Mesendoderm (in vitro differentiated cells): ENCODE results near the gene PGD.
A peak's percentile ranks its signal among the peaks of the same experiment; 100 is the strongest.
"Not testable (repeated sequence)": the region's sequence is repeated elsewhere in the genome, so short reads cannot be mapped to it uniquely, and the experiment has no call there.

ENCODE experiments used
- DNase-seq: peaks from one replicate; pipeline ENCODE4 v3.0.0; 2013
- H2AK5ac ChIP-seq: 2 replicates; pipeline ENCODE4 v1.6.1; 2013; ENCODE audit warnings: low read length, inconsistent platforms
- H2BK120ac ChIP-seq: 2 replicates; pipeline ENCODE4 v1.6.1; 2013; ENCODE audit warnings: low read depth, mild to moderate bottlenecking, low read length, moderate library complexity, mixed read lengths
- H2BK15ac ChIP-seq: replicated peaks from 2 replicates; pipeline ENCODE4 v1.6.1; 2013; ENCODE audit warnings: low read depth, mild to moderate bottlenecking, moderate library complexity
- H2BK5ac ChIP-seq: 2 replicates; pipeline ENCODE4 v1.6.1; 2013; ENCODE audit warnings: low read length, inconsistent platforms
- H3K18ac ChIP-seq: 2 replicates; pipeline ENCODE4 v1.6.1; 2013; ENCODE audit warnings: mild to moderate bottlenecking, low read length, mixed read lengths
- H3K23ac ChIP-seq: one replicate; pipeline ENCODE4 v1.6.1; 2013; ENCODE audit warnings: low read length
- H3K27ac ChIP-seq: 2 replicates; pipeline ENCODE4 v1.5.1; 2013; ENCODE audit warnings: low read depth, mild to moderate bottlenecking, inconsistent platforms, low read length, moderate library complexity
- H3K27me3 ChIP-seq: 2 replicates; pipeline ENCODE4 v1.6.1; 2013; ENCODE audit warnings: low read length, control low read depth, mild to moderate bottlenecking, inconsistent platforms; ENCODE audit not compliant: insufficient read depth, poor library complexity
- H3K36me3 ChIP-seq: 2 replicates; pipeline ENCODE4 v1.6.1; 2013; ENCODE audit warnings: low read length, inconsistent platforms; ENCODE audit not compliant: control insufficient read depth, insufficient read depth
- H3K4ac ChIP-seq: one replicate; pipeline ENCODE4 v1.6.1; 2013; ENCODE audit warnings: low read depth, mild to moderate bottlenecking, low read length, moderate library complexity
- H3K4me1 ChIP-seq: 2 replicates; pipeline ENCODE4 v1.6.1; 2013; ENCODE audit warnings: low read depth, low read length, inconsistent platforms; ENCODE audit not compliant: control insufficient read depth
- H3K4me2 ChIP-seq: 2 replicates; pipeline ENCODE4 v1.6.1; 2013; ENCODE audit warnings: low read length
- H3K4me3 ChIP-seq: 2 replicates; pipeline ENCODE4 v1.5.1; 2013; ENCODE audit warnings: mild to moderate bottlenecking, low read length
- H3K56ac ChIP-seq: one replicate; pipeline ENCODE4 v1.6.1; 2013; ENCODE audit warnings: low read length
- H3K79me1 ChIP-seq: 2 replicates; pipeline ENCODE4 v1.6.1; 2013; ENCODE audit warnings: low read length, inconsistent platforms
- H3K79me2 ChIP-seq: 2 replicates; pipeline ENCODE4 v1.6.1; 2013; ENCODE audit warnings: mild to moderate bottlenecking, low read length; ENCODE audit not compliant: control insufficient read depth, insufficient read depth
- H3K9ac ChIP-seq: 2 replicates; pipeline ENCODE4 v1.6.1; 2013; ENCODE audit warnings: low read length, inconsistent platforms
- H4K5ac ChIP-seq: one replicate; pipeline ENCODE4 v1.6.1; 2013; ENCODE audit warnings: low read length
- H4K8ac ChIP-seq: one replicate; pipeline ENCODE4 v1.6.1; 2013; ENCODE audit warnings: low read depth, mild to moderate bottlenecking, control low read depth, low read length, moderate library complexity
- WGBS: extraction: QIAGEN DNeasy Blood & Tissue Kit; methylation state at CpG from one replicate; pipeline ENCODE4 v1.1.7; 2013; ENCODE audit warnings: low lambda C conversion rate, missing lambda C conversion rate; ENCODE audit not compliant: insufficient coverage; ENCODE audit errors: extremely low coverage; 5-methylcytosine and 5-hydroxymethylcytosine counted together

Gene PGD

DNA sequence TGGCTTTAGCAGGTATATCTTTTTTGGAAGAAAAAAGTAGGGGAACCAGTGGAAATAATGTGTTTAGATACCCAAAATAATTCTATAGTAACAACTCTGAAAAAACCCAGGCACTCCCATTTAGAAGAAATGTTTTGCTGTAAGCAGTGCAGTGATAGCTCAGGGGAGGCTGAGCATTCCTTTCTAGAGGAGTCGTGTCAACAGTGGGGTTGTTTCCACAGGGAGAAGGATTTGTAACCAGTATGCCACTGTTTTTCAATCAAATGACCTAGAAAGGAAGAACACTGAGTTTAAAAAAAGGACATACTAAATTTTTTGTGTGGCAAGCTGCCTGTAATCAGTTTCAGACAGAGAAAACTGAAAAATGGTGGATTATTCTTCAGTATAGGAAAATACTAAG, 2.4 kb downstream of the PGD start:
- H3K9ac ChIP-seq, result no peak overlapping the region
- peaks cover 15% of the 10 kb centered on the region for H3K36me3 ChIP-seq
- no peak overlapping the region for H2BK5ac ChIP-seq
- H2AK5ac ChIP-seq, result no peak overlapping the region
- H4K5ac ChIP-seq, result no peak overlapping the region
- H3K79me2 ChIP-seq, result peaks cover 17% of the 10 kb centered on the region
- no peak overlapping the region for H2BK120ac ChIP-seq
- no peak overlapping the region for H3K4me2 ChIP-seq
- no peak overlapping the region for H3K27ac ChIP-seq
- H3K4me1 ChIP-seq, result no peaks in the 10 kb centered on the region
- H3K18ac ChIP-seq, result no peak overlapping the region
- H3K79me1 ChIP-seq, result peaks cover 2% of the 10 kb centered on the region
- H3K56ac ChIP-seq, result no peak overlapping the region
- no peak overlapping the region for H3K23ac ChIP-seq
- WGBS, result no CpG with 5 or more reads among the region's 1 CpG
- peak; percentile 45 for DNase-seq
- no peak overlapping the region for H2BK15ac ChIP-seq
- H3K27me3 ChIP-seq, result no peaks in the 10 kb centered on the region
- H4K8ac ChIP-seq, result no peak overlapping the region
- no peak overlapping the region for H3K4me3 ChIP-seq
- no peak overlapping the region for H3K4ac ChIP-seq

DNA sequence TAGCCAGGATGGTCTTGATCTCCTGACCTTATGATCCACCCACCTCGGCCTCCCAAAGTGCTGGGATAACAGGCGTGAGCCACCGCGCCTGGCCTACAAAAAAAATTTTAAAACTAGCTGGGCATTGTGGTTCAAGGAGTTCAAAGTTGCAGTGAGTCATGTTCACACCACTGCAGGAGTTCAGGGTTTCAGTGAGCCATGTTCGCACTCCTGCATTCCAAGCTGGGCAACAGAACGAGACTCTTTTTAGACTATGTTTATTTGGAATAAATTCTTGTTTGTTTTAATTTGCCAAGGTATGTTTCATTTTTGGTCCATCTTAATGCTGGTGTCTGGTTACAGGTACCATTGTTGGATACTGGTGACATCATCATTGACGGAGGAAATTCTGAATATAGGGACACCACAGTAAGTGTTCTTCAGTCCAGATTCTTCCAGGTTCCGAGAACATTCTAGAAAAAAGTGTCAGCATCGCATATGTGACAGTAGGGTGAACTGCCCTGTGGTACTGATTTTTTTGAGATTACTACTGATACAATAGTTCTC, 3.9 kb downstream of the PGD start:
- Histone ChIP-seq H3K18ac (no peak overlapping the region), H3K79me1 (peaks cover 2% of the 10 kb centered on the region), H3K27ac (no peak overlapping the region), H2BK15ac (no peak overlapping the region), H3K9ac (no peak overlapping the region), H4K8ac (no peak overlapping the region), H3K27me3 (no peaks in the 10 kb centered on the region), H3K4ac (no peak overlapping the region), H3K23ac (no peak overlapping the region), H4K5ac (no peak overlapping the region), H2BK5ac (no peak overlapping the region), H3K4me1 (no peaks in the 10 kb centered on the region), H3K4me3 (no peak overlapping the region), H3K4me2 (no peak overlapping the region), H3K79me2 (peaks cover 17% of the 10 kb centered on the region), H3K36me3 (peaks cover 21% of the 10 kb centered on the region), H2AK5ac (no peak overlapping the region), H2BK120ac (no peak overlapping the region), H3K56ac (no peak overlapping the region)
- no peak for DNase-seq
- WGBS, result no CpG with 5 or more reads among the region's 9 CpGs

DNA sequence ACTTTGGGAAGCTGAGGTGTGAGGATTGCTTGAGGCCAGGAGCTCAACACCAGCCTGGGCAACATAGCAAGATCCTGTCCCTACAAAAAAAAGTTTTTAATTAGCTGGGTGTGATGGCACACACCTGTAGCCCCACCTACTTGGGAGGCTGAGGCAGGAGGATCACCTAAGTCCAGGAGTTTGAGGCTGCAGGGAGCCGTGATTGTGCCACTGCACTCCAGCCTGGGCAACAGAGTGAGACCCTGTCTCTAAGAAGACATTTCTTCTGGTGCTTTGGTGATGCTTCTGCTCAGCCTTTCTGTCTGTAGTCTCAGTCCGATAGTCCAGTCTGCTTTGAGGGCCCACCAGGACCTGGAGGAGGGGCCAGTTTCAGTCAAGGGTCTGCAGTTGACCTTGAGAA, 8.3 kb downstream of the PGD start:
- Histone ChIP-seq H3K23ac (no peak overlapping the region), H3K36me3 (peaks cover 37% of the 10 kb centered on the region), H2BK5ac (no peak overlapping the region), H2BK15ac (no peak overlapping the region), H3K79me2 (no peaks in the 10 kb centered on the region), H3K18ac (no peak overlapping the region), H3K9ac (no peak overlapping the region), H2AK5ac (no peak overlapping the region), H3K4me1 (no peaks in the 10 kb centered on the region), H2BK120ac (no peak overlapping the region), H4K8ac (no peak overlapping the region), H3K4me2 (no peak overlapping the region), H3K27me3 (no peaks in the 10 kb centered on the region), H3K79me1 (peaks cover 3% of the 10 kb centered on the region), H4K5ac (no peak overlapping the region), H3K4ac (no peak overlapping the region), H3K56ac (no peak overlapping the region), H3K4me3 (no peak overlapping the region), H3K27ac (no peak overlapping the region)
- no CpG with 5 or more reads among the region's 2 CpGs for WGBS
- no peak for DNase-seq

DNA sequence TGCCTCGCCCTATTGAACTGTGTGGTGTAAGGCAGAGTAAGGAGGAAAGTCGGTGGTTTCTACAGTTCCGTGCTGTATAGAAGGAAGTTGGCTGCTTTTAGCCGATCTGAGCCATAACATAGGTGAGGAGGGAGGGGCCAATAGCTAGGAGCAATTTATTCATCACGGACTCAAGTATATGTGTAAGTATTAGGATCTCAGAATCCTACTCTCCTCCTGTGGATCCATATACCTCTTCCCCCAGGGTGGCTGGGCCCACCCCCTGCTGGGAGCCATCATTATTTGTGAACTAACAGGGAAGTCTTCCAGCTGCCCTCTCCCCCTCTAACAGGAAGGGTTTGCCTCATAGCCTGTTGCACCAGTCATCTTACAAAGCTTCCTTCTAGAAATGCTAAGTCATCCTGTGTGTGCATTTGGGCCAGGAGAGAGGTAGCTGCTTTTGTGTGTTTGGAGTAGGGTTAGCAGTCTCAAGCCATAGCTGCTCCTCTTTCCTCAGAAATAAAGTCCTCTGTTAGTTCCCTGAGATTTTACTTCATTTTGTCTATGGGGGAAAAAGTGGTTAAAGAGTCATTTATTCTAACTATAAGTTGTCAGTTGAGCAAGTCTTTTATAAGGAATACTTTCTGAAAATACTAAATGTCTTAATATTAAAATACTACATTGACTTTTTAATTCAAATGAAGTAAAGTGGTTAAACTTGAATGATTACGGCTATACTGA, 16.5 kb downstream of the PGD start:
- H3K23ac ChIP-seq, result no peak overlapping the region
- H3K27ac ChIP-seq, result peak overlapping the region; percentile 36
- H3K4me1 ChIP-seq, result peaks cover 3% of the 10 kb centered on the region
- no peaks in the 10 kb centered on the region for H3K27me3 ChIP-seq
- H3K18ac ChIP-seq, result no peak overlapping the region
- H4K5ac ChIP-seq, result no peak overlapping the region
- peak overlapping the region; percentile 52 for H3K56ac ChIP-seq
- no peak overlapping the region for H3K4me2 ChIP-seq
- H4K8ac ChIP-seq, result no peak overlapping the region
- no peak overlapping the region for H3K9ac ChIP-seq
- H3K79me1 ChIP-seq, result no peaks in the 10 kb centered on the region
- no peak overlapping the region for H2AK5ac ChIP-seq
- peaks cover 23% of the 10 kb centered on the region for H3K36me3 ChIP-seq
- no CpG with 5 or more reads among the region's 6 CpGs for WGBS
- peak; percentile 92 for DNase-seq
- no peak overlapping the region for H2BK15ac ChIP-seq
- no peak overlapping the region for H2BK5ac ChIP-seq
- H3K4ac ChIP-seq, result no peak overlapping the region
- no peak overlapping the region for H3K4me3 ChIP-seq
- H3K79me2 ChIP-seq, result no peaks in the 10 kb centered on the region
- no peak overlapping the region for H2BK120ac ChIP-seq

DNA sequence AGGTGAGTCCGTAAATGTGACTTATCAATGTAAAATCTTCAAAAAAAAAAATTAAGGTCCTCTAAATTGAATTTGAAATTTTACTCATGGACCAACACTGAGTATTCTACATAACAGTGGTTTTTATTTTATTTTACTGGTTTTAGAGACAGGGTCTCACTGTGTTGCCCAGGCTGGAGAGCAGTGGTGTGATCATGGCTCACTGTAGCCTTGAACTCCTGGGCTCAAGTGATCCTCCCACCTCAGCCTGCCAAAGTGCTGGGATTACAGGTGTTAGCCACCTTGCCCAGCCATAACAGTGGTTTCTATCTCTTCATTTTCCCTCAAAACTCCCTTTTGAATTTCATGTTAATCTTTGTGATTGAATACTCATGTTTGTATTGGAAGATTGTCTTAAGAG, 17.1 kb downstream of the PGD start:
- not testable (repeated sequence) for DNase-seq

DNA sequence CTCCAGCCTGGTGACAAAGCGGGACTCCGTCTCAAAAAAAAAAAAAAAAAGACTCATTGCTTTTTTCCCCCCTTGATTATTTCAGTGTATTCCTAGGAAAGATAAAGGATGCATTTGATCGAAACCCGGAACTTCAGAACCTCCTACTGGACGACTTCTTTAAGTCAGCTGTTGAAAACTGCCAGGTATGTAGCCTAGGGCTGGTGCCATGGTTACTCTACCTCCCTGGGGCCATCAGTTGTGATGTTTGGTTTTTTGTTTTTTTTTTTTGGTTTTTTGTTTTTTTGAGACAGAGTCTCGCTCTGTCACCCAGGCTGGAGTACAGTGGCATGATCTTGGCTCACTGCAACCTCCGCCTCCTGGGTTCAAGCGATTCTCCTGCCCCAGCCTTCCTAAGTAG, 19.9 kb downstream of the PGD start:
- H3K4me1 ChIP-seq, H2BK5ac ChIP-seq, H3K56ac ChIP-seq, H3K27me3 ChIP-seq, H3K4ac ChIP-seq, H3K9ac ChIP-seq, H3K79me2 ChIP-seq, H3K27ac ChIP-seq, H3K79me1 ChIP-seq, H3K23ac ChIP-seq, H2BK15ac ChIP-seq, H3K4me2 ChIP-seq, H4K5ac ChIP-seq, H4K8ac ChIP-seq, H3K4me3 ChIP-seq, H2AK5ac ChIP-seq, H2BK120ac ChIP-seq, H3K18ac ChIP-seq, DNase-seq: not testable (repeated sequence)
- peaks cover 24% of the 10 kb centered on the region for H3K36me3 ChIP-seq
- WGBS, result no CpG with 5 or more reads among the region's 8 CpGs

More for the DNA sequence above, 17.1 kb downstream of the PGD start:
- no CpG with 5 or more reads among the region's 1 CpG for WGBS
- not testable (repeated sequence) for H3K9ac ChIP-seq, H3K23ac ChIP-seq, H3K4me3 ChIP-seq, H2BK5ac ChIP-seq, H2BK120ac ChIP-seq, H2AK5ac ChIP-seq, H4K8ac ChIP-seq, H3K4ac ChIP-seq, H3K79me1 ChIP-seq, H4K5ac ChIP-seq, H3K79me2 ChIP-seq, H3K56ac ChIP-seq, H3K27me3 ChIP-seq, H3K27ac ChIP-seq, H3K4me2 ChIP-seq, H2BK15ac ChIP-seq, H3K18ac ChIP-seq, H3K4me1 ChIP-seq
- peaks cover 26% of the 10 kb centered on the region for H3K36me3 ChIP-seq
